Heart left ventricle (tissue), 13 donors: ENCODE results near the gene CENPX.

ENCODE experiments used
- POLR2A ChIP-seq, 2 donors: fragments of 450-650 bp; IDR thresholded peaks; one replicate each; pipeline ENCODE4 v1.6.1; 2017; ENCODE audit warnings: antibody characterized with exemption in 2 of 2, mild to moderate bottlenecking in 2 of 2, moderate library complexity in 2 of 2
- TF ChIP-seq, protein P1 (sequence below), 12 donors: fragments of 200-600 bp; sonication (generic) in 4 of 12; IDR thresholded peaks; one replicate each; pipeline versions ENCODE4 v1.5.0 to v1.8.0; 2018 to 2022; ENCODE audit warnings: antibody characterized with exemption in 12 of 12, mild to moderate bottlenecking in 5 of 12
- donor health status: ischemic (EF 13 %, LVEDD 7.1; RV severe dilation, severe dysfunction).
- donor health status: DM: no; HTN: yes; CAD: no.
- donor health status: DM: no; HTN: no; CAD: no.
- donor health status: ischemic (EF 25% LVEDD 6.9; RV normal size, moderate dysfunction).
- donor health status: ischemic (EF 25% LVEDD 5.7; RV mildly dilated, moderate dysfunction).
- donor health status: ischemic (EF 35%, LVEDD 5.7; RV mildly dilated, moderate dysfunction).
- donor health status: nonischemic (EF 11% LVEDD 7.7; RV severe dilation, severe dysfunction).
- donor health status: DM: yes; HTN: yes; CAD: no.
- donor health status: PGD.
- donor health status: ischemic (EF 29% LVEDD 5.4; RV normal size, mild dysfunction).
- donor health status: nonischemic (EF 23%, LVEDD 6.1; RV moderate dilation, normal function).

DNA sequence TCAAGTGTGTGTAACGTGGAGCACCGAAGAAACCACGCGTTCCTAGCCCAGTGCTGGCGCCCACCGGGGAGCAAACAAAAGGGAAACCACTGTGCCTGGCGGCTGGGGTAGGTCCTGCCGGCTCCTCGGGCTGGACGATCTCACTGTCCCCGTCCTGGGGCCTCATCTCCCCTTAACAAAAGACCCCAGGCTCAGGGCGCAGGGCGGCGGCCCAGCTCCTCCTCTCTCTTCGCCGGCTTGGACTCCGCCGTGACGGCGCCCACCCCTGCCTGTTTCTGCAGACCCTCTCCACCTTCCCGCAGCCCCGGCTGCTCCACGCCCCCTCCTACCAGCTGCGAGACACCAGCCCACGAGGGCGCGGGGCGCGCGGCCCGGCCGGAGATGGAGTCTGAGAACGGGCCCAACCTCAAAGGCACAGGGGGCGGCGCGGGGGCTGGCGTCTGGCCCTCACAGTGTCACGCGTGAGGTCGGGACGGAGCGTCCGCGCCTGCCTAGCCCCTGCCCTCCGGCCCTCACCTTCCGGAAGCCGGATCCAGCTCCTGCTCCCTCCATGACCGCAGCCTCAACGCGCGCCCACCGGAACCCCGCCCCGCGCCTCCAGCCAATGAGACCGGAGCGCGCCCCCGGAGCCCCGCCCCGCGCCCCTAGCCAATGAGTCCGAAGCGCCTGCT is at the start of gene CENPX:
- TF ChIP-seq, protein P1, sequence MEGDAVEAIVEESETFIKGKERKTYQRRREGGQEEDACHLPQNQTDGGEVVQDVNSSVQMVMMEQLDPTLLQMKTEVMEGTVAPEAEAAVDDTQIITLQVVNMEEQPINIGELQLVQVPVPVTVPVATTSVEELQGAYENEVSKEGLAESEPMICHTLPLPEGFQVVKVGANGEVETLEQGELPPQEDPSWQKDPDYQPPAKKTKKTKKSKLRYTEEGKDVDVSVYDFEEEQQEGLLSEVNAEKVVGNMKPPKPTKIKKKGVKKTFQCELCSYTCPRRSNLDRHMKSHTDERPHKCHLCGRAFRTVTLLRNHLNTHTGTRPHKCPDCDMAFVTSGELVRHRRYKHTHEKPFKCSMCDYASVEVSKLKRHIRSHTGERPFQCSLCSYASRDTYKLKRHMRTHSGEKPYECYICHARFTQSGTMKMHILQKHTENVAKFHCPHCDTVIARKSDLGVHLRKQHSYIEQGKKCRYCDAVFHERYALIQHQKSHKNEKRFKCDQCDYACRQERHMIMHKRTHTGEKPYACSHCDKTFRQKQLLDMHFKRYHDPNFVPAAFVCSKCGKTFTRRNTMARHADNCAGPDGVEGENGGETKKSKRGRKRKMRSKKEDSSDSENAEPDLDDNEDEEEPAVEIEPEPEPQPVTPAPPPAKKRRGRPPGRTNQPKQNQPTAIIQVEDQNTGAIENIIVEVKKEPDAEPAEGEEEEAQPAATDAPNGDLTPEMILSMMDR (IDR thresholded peaks at IDR 0.05) = no peak
- peak in 1 of 2 donors; percentile 58 for TF ChIP-seq POLR2A (IDR thresholded peaks at IDR 0.05)
